ENCODE measurements around the gene CYP19A1. TPM values are rescaled to one million over a fixed set of nuclear protein-coding genes. Genes with fewer than 3 reads are reported as not detected.

Gene CYP19A1
- total RNA-seq, 1 donor from 2014 or later: 0.07 TPM

- Mint-ChIP-seq H3K4me1 (no peaks in the 10 kb centered on the region), H3K27me3 (peaks cover 34% of the 10 kb centered on the region), H3K4me3 (no peak overlapping the region), H3K27ac (no peak overlapping the region), H3K9me3 (no peaks in the 10 kb centered on the region), H3K36me3 (ENCODE audit: low read depth) (no peaks in the 10 kb centered on the region)
- TF ChIP-seq, protein P1, sequence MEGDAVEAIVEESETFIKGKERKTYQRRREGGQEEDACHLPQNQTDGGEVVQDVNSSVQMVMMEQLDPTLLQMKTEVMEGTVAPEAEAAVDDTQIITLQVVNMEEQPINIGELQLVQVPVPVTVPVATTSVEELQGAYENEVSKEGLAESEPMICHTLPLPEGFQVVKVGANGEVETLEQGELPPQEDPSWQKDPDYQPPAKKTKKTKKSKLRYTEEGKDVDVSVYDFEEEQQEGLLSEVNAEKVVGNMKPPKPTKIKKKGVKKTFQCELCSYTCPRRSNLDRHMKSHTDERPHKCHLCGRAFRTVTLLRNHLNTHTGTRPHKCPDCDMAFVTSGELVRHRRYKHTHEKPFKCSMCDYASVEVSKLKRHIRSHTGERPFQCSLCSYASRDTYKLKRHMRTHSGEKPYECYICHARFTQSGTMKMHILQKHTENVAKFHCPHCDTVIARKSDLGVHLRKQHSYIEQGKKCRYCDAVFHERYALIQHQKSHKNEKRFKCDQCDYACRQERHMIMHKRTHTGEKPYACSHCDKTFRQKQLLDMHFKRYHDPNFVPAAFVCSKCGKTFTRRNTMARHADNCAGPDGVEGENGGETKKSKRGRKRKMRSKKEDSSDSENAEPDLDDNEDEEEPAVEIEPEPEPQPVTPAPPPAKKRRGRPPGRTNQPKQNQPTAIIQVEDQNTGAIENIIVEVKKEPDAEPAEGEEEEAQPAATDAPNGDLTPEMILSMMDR (IDR thresholded peaks at IDR 0.05): no peak
- intact Hi-C loops (cut with micrococcal nuclease): loop anchor here (5.0 kb wide), 2 partner anchors 516 to 1956 kb away; no protein-coding TSS in a partner anchor
- DNase-seq: no peak
- POLR2A ChIA-PET: no interaction called here
- CTCF ChIA-PET: interaction anchor here (1.1 to 3.0 kb wide), 6 partner anchors 10 to 89 kb away, joined by 3 to 28 read pairs (median 10); no protein-coding TSS in a partner anchor
- no peak for ATAC-seq (ENCODE audit: low read depth)
Measured at GRCh38 chr15:51193526-51193925, 144.9 kb downstream of the CYP19A1 start.

DNA sequence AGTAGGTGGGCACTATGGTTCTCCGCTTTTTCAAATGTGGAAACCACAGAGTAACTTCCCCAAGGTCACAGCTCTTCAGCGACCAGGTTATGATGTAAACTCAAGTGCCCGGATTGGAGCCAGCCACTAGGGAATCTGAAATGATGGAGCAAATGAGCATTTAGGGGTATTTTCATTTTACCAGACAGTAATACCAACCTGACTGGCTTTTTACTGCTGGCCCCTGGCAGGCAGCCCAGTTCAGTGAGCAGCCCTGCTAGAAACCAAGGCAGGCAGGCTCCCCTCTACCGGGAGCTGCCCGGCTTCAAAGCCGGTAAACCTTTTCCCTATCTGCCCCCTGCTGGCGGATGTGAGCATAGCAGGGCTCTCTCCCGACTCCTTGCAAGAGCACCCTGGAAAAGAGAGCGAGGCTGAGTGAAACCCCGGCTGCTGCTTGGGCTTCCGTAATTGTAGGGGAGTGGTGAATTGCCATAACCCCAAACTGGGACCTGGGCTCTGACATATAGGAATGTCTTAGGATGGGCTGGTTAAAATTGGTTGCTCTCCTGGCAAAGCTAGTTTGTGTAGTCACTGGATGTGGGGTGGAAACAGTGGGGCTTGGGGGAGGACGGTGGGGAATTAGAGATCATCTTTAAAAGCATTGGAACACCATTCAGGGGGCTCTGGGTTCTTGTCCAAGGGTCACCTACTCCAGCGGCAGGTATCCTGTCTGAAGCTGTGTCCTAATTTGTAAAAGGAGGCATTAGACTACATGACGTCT lies 145.7 kb downstream of the CYP19A1 start:
- H3K36me3 Mint-ChIP-seq (ENCODE audit: low read depth): no peaks in the 10 kb centered on the region
- ATAC-seq (ENCODE audit: low read depth) (peak; percentile 49), DNase-seq (peak; percentile 57)
- ChIA-PET CTCF (interaction anchor here (0.5 to 3.0 kb wide), 10 partner anchors 8 to 825 kb away, joined by 3 to 28 read pairs (median 4); no protein-coding TSS in a partner anchor), POLR2A (no interaction called here)
- TF ChIP-seq, protein P1 (IDR thresholded peaks at IDR 0.05): peak; percentile 78
- H3K27ac Mint-ChIP-seq: no peak overlapping the region
- H3K4me1 Mint-ChIP-seq: no peaks in the 10 kb centered on the region
- H3K27me3 Mint-ChIP-seq: peaks cover 37% of the 10 kb centered on the region
- no peak overlapping the region for H3K4me3 Mint-ChIP-seq
- H3K9me3 Mint-ChIP-seq: no peaks in the 10 kb centered on the region
- intact Hi-C loops (cut with micrococcal nuclease): loop anchor here (1.0 to 5.0 kb wide), 4 partner anchors 29 to 1955 kb away; no protein-coding TSS in a partner anchor

GRCh38 chr15:51191766-51192165 lies 146.6 kb downstream of the CYP19A1 start:
- Mint-ChIP-seq H3K4me3 (no peak overlapping the region), H3K9me3 (no peaks in the 10 kb centered on the region), H3K27me3 (peaks cover 35% of the 10 kb centered on the region), H3K27ac (no peak overlapping the region), H3K36me3 (ENCODE audit: low read depth) (no peaks in the 10 kb centered on the region), H3K4me1 (no peaks in the 10 kb centered on the region)
- ChIA-PET POLR2A (no interaction called here), CTCF (interaction anchor here (1.1 to 3.0 kb wide), 4 partner anchors 9 to 31 kb away, joined by 3 to 28 read pairs (median 8); no protein-coding TSS in a partner anchor)
- ATAC-seq (ENCODE audit: low read depth) (no peak), DNase-seq (no peak)
- intact Hi-C loops (cut with micrococcal nuclease): loop anchor here (1.0 to 5.0 kb wide), 4 partner anchors 28 to 1954 kb away; no protein-coding TSS in a partner anchor
- TF ChIP-seq, protein P1 (IDR thresholded peaks at IDR 0.05): no peak

DNA sequence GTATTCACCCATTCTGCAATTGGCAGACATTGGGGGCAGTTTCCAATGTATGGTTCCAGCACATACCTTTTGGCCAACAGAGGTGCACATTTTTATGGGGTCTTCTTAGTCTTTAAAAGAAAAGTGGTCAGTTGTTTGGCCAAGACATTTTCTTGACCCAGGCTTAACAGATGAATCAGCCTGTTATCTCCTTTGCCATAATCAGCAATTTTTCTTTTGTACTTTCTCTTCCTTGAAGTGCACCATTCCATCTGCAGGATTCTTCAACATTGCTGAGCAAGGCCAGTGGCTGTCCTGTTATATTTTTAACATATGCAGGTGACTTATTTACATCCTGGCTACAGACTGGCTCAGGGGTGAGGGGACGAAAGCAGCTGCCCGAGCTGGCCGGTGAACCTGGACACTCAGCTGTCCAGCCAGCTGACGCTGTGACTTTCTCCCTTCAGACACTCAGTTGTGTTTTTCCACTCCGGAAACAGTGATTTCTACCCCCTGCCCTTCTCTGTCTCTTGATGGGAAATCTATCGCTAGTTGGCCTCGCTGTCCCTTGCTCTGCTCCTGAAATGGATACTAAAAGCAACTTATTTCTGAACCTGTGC lies 147.2 kb downstream of the CYP19A1 start:
- Mint-ChIP-seq H3K4me3 (no peak overlapping the region), H3K27ac (no peak overlapping the region), H3K36me3 (ENCODE audit: low read depth) (no peaks in the 10 kb centered on the region), H3K9me3 (no peaks in the 10 kb centered on the region), H3K4me1 (no peaks in the 10 kb centered on the region), H3K27me3 (peaks cover 34% of the 10 kb centered on the region)
- POLR2A ChIA-PET: no interaction called here
- ATAC-seq (ENCODE audit: low read depth): no peak
- TF ChIP-seq, protein P1 (IDR thresholded peaks at IDR 0.05): no peak
- intact Hi-C loops (cut with micrococcal nuclease): loop anchor here (5.0 kb wide), 2 partner anchors 514 to 1954 kb away; no protein-coding TSS in a partner anchor
- CTCF ChIA-PET: interaction anchor here (2.1 to 3.0 kb wide), 3 partner anchors 10 to 28 kb away, joined by 6 to 28 read pairs (median 11); no protein-coding TSS in a partner anchor
- no peak for DNase-seq

Measured in activated B cell treated with CpG ODN at 0.5 μM for 24 hours (primary cell).